Mesothelial cell of epicardium (in vitro differentiated cells): ENCODE data around the gene KMT2B. TPM values are rescaled to one million over a fixed set of nuclear protein-coding genes. Genes with fewer than 3 reads are reported as not detected.

ENCODE experiments used
- DNase-seq, 2 experiments: peaks; one replicate each; pipeline ENCODE4 v3.0.0; 2021; ENCODE audit warnings: low spot score in 2 of 2; ENCODE audit not compliant: unreplicated experiment in 2 of 2
- H3K27ac Mint-ChIP-seq: 2 replicates; pipeline ENCODE4 v1.8.0; 2021; ENCODE audit warnings: mixed read lengths
- H3K27me3 Mint-ChIP-seq: 2 replicates; pipeline ENCODE4 v1.8.0; 2021; ENCODE audit warnings: low read depth, mixed read lengths
- H3K36me3 Mint-ChIP-seq: 2 replicates; pipeline ENCODE4 v1.8.0; 2021; ENCODE audit warnings: mixed read lengths
- H3K4me1 Mint-ChIP-seq: 2 replicates; pipeline ENCODE4 v1.8.0; 2021; ENCODE audit warnings: mixed read lengths
- H3K4me3 Mint-ChIP-seq: 2 replicates; pipeline ENCODE4 v1.8.0; 2021; ENCODE audit warnings: mild to moderate bottlenecking, moderate library complexity, mixed read lengths
- H3K9me3 Mint-ChIP-seq: 2 replicates; pipeline ENCODE4 v1.8.0; 2021; ENCODE audit warnings: mixed read lengths
- CTCF ChIP-seq: fragments of 200-600 bp; sonication (generic); IDR thresholded peaks from one replicate; pipeline ENCODE4 v1.5.0; 2021; ENCODE audit warnings: antibody characterized with exemption; ENCODE audit not compliant: unreplicated experiment
- total RNA-seq: library from RNA; stranded (reverse); gene quantifications from 3 replicates; pipeline ENCODE4 v1.2.1, GENCODE V29; 2021

KMT2B gene
- total RNA-seq, 1 donor from 2014 or later: 62.7 TPM

GRCh38 chr19:35713904-35714495 is 3.8 kb upstream of the KMT2B start:
- TF ChIP-seq CTCF: no peak
- Mint-ChIP-seq H3K4me1 (peaks cover 17% of the 10 kb centered on the region), H3K27ac (no peak overlapping the region), H3K27me3 (no peaks in the 10 kb centered on the region), H3K9me3 (no peaks in the 10 kb centered on the region), H3K4me3 (no peak overlapping the region), H3K36me3 (no peaks in the 10 kb centered on the region)
- no peak for DNase-seq

DNA sequence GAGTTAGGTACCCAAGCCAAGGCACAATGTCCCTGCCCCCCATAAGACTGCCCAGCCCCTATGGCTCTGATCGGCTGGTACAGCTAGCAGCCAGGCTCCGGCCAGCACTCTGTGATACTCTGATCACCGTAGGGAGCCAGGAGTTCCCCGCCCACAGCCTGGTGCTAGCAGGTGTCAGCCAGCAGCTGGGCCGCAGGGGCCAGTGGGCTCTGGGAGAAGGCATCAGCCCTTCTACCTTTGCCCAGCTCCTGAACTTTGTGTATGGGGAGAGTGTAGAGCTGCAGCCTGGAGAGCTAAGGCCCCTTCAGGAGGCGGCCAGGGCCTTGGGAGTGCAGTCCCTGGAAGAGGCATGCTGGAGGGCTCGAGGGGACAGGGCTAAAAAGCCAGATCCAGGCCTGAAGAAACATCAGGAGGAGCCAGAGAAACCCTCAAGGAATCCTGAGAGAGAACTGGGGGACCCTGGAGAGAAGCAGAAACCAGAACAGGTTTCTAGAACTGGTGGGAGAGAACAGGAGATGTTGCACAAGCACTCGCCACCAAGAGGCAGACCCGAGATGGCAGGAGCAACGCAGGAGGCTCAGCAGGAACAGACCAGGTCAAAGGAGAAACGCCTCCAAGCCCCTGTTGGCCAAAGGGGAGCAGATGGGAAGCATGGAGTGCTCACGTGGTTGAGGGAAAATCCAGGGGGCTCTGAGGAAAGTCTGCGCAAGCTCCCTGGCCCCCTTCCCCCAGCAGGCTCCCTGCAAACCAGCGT is 3.0 kb upstream of the KMT2B start:
- no peak for TF ChIP-seq CTCF
- no peaks in the 10 kb centered on the region for H3K27me3 Mint-ChIP-seq
- H3K4me3 Mint-ChIP-seq: peak overlapping the region; percentile 51
- DNase-seq: no peak
- peaks cover 24% of the 10 kb centered on the region for H3K4me1 Mint-ChIP-seq
- no peaks in the 10 kb centered on the region for H3K36me3 Mint-ChIP-seq
- no peak overlapping the region for H3K27ac Mint-ChIP-seq
- no peaks in the 10 kb centered on the region for H3K9me3 Mint-ChIP-seq

DNA sequence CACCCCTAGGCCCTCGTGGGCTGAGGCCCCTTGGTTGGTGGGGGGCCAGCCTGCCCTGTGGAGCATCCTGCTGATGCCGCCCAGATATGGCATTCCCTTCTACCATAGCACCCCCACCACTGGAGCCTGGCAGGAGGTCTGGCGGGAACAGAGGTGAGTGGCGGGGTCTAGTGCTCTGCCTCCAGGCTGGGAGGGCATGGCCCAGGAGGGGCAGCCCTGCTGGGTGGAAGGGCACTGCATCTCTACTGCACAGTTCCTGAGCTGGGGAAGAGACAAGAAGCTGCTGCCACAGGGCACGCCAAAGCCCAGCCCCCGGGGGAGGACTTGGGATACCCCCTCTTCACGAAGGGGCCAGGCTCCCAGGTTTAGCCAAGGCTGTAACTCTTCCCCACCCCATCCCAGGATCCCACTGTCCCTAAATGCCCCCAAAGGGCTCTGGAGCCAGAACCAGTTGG is 2.4 kb upstream of the KMT2B start:
- Mint-ChIP-seq H3K27ac (no peak overlapping the region), H3K27me3 (no peaks in the 10 kb centered on the region), H3K36me3 (peaks cover 2% of the 10 kb centered on the region), H3K9me3 (no peaks in the 10 kb centered on the region), H3K4me1 (peaks cover 24% of the 10 kb centered on the region), H3K4me3 (no peak overlapping the region)
- no peak for TF ChIP-seq CTCF
- DNase-seq: no peak

GRCh38 chr19:35715981-35716800 is 1.6 kb upstream of the KMT2B start:
- peaks cover 24% of the 10 kb centered on the region for H3K4me1 Mint-ChIP-seq

More at GRCh38 chr19:35715981-35716800, 1.6 kb upstream of the KMT2B start:
- Mint-ChIP-seq H3K27ac (peak overlapping the region; percentile 86), H3K9me3 (no peaks in the 10 kb centered on the region), H3K36me3 (peaks cover 2% of the 10 kb centered on the region), H3K27me3 (no peaks in the 10 kb centered on the region), H3K4me3 (peak overlapping the region; percentile 85)
- TF ChIP-seq CTCF: no peak
- peak in 1 of 2 experiments; percentile 74 for DNase-seq
